CD4-positive, alpha-beta memory T cell (primary cell): ENCODE data around the gene SENP6. TPM values are rescaled to one million over a fixed set of nuclear protein-coding genes. Genes with fewer than 3 reads are reported as not detected.

ENCODE experiments used
- CTCF ChIA-PET: fragments of 350-600 bp; sonication (Branson Sonifier 250); formaldehyde crosslinking; loops from one replicate; lab custom pipeline; 2021; ENCODE audit warnings: inconsistent platforms; ENCODE audit not compliant: partially characterized antibody; lab: Charles Lee
- POLR2A ChIA-PET: fragments of 350-600 bp; sonication (Branson Sonifier 250); formaldehyde crosslinking; loops from one replicate; lab custom pipeline; 2021; ENCODE audit not compliant: partially characterized antibody; lab: Charles Lee
- DNase-seq, 5 donors: peaks; one replicate each; pipeline versions ENCODE4 v3.0.0 to v3.0.0-alpha.2; 2020 to 2022; ENCODE audit warnings: mixed read lengths in 1 of 5
- H3K27ac ChIP-seq: one replicate; pipeline ENCODE4 v1.7.0; 2013; ENCODE audit warnings: low read depth, low read length
- H3K27me3 ChIP-seq: 2 replicates; pipeline ENCODE4 v1.7.0; 2013; ENCODE audit warnings: mild to moderate bottlenecking, low read length, moderate library complexity; ENCODE audit not compliant: insufficient read depth
- H3K36me3 ChIP-seq: 2 replicates; pipeline ENCODE4 v1.7.0; 2013; ENCODE audit warnings: mild to moderate bottlenecking, low read length, moderate library complexity; ENCODE audit not compliant: insufficient read depth
- H3K4me1 ChIP-seq: 2 replicates; pipeline ENCODE4 v1.7.0; 2013; ENCODE audit warnings: mild to moderate bottlenecking, low read length, moderate library complexity; ENCODE audit not compliant: insufficient read depth
- H3K4me3 ChIP-seq, 2 donors: one replicate each; pipeline ENCODE4 v1.7.0; 2013; ENCODE audit warnings: low read length in 2 of 2, mild to moderate bottlenecking in 1 of 2
- H3K9me3 ChIP-seq, 2 donors: one replicate each; pipeline ENCODE4 v1.7.0; 2013; ENCODE audit warnings: low read length in 2 of 2, control low read depth in 1 of 2; ENCODE audit not compliant: control insufficient read depth in 1 of 2
- H3K27ac Mint-ChIP-seq, 7 donors: one replicate each; pipeline ENCODE4 v1.8.0; 2020 to 2021; ENCODE audit warnings: mixed read lengths in 7 of 7, mild to moderate bottlenecking in 6 of 7, inconsistent platforms in 3 of 7, moderate library complexity in 3 of 7
- H3K27me3 Mint-ChIP-seq, 2 donors: one replicate each; pipeline ENCODE4 v1.8.0; 2020 to 2021; ENCODE audit warnings: mixed read lengths in 2 of 2
- H3K36me3 Mint-ChIP-seq, 2 donors: one replicate each; pipeline ENCODE4 v1.8.0; 2020 to 2021; ENCODE audit warnings: mixed read lengths in 2 of 2, inconsistent platforms in 1 of 2, mild to moderate bottlenecking in 1 of 2
- H3K4me1 Mint-ChIP-seq, 4 donors: one replicate each; pipeline ENCODE4 v1.8.0; 2020 to 2021; ENCODE audit warnings: mixed read lengths in 4 of 4, mild to moderate bottlenecking in 1 of 4
- H3K4me3 Mint-ChIP-seq, 8 donors: one replicate each; pipeline ENCODE4 v1.8.0; 2020 to 2021; ENCODE audit warnings: mixed read lengths in 8 of 8, mild to moderate bottlenecking in 7 of 8, moderate library complexity in 6 of 8, inconsistent platforms in 3 of 8
- H3K9me3 Mint-ChIP-seq, 8 donors: one replicate each; pipeline ENCODE4 v1.8.0; 2020 to 2021; ENCODE audit warnings: mixed read lengths in 8 of 8, mild to moderate bottlenecking in 5 of 8, inconsistent platforms in 3 of 8, moderate library complexity in 1 of 8
- intact Hi-C: fragments of 100-400 bp; cut with micrococcal nuclease; formaldehyde crosslinking; loops from one replicate; pipeline ENCODE4 v1.15.1; 2023
- polyA plus RNA-seq, 2 donors: library from polyadenylated mRNA; unstranded; fragments of 300-500 nt; fragmentation: Illumina TruSeq; gene quantifications; one replicate each; pipeline ENCODE4 v1.2.3, GENCODE V29; 2021
- total RNA-seq, 2 experiments: library from RNA; stranded (reverse); gene quantifications; one replicate each; pipeline ENCODE4 v1.2.3, GENCODE V29; 2021

SENP6 gene
- total and polyA plus RNA-seq, 4 experiments from 2014 or later: 36.2 to 134 (median 101) TPM

GRCh38 chr6:75762063-75762462, 160.4 kb downstream of the SENP6 start:
- Mint-ChIP-seq H3K27me3 (peaks cover 0 to 13% of the 10 kb centered on the region in 2 donors), H3K4me1 (peaks cover 0 to 8% (median under 1%) of the 10 kb centered on the region in 4 donors), H3K9me3 (peaks cover 0 to 2% (median 0%) of the 10 kb centered on the region in 8 donors), H3K36me3 (no peaks in the 10 kb centered on the region), H3K4me3 (no peak overlapping the region), H3K27ac (no peak overlapping the region)
- no peak for DNase-seq
- POLR2A ChIA-PET: no interaction called here
- no peaks in the 10 kb centered on the region for H3K27me3 ChIP-seq
- no peaks in the 10 kb centered on the region for H3K4me1 ChIP-seq
- no peak overlapping the region for H3K4me3 ChIP-seq
- no peak overlapping the region for H3K27ac ChIP-seq
- intact Hi-C loops: no loop called here
- CTCF ChIA-PET: no interaction called here
- H3K36me3 ChIP-seq: no peaks in the 10 kb centered on the region
- no peaks in the 10 kb centered on the region for H3K9me3 ChIP-seq

GRCh38 chr6:75766387-75766786, 164.7 kb downstream of the SENP6 start:
- ChIA-PET CTCF (interaction anchor here (0.9 kb wide), 1 partner anchor 10 kb away, joined by 3 read pairs; no protein-coding TSS in a partner anchor), POLR2A (no interaction called here)
- no peaks in the 10 kb centered on the region for H3K27me3 ChIP-seq
- no peaks in the 10 kb centered on the region for H3K4me1 ChIP-seq
- no peaks in the 10 kb centered on the region for H3K4me1 Mint-ChIP-seq
- H3K27me3 Mint-ChIP-seq: peaks cover 0 to 6% of the 10 kb centered on the region in 2 donors
- H3K9me3 ChIP-seq: no peaks in the 10 kb centered on the region
- no peak overlapping the region for H3K4me3 Mint-ChIP-seq
- no peak for DNase-seq
- no peaks in the 10 kb centered on the region for H3K36me3 ChIP-seq
- intact Hi-C loops: no loop called here
- no peak overlapping the region for H3K27ac ChIP-seq
- H3K27ac Mint-ChIP-seq: no peak overlapping the region
- H3K4me3 ChIP-seq: no peak overlapping the region
- no peaks in the 10 kb centered on the region for H3K36me3 Mint-ChIP-seq
- peaks cover 0 to 2% (median 0%) of the 10 kb centered on the region in 8 donors for H3K9me3 Mint-ChIP-seq

Other genes with a start within 250 kb of the SENP6 start
- not detected for gene FILIP1, start 108.1 kb upstream of the SENP6 start, total RNA-seq
- gene FILIP1, start 108.1 kb upstream of the SENP6 start, polyA plus RNA-seq: not detected
- 1 to 10 TPM; 4.1 to 4.4 TPM for gene MYO6, start 147.4 kb downstream of the SENP6 start, total RNA-seq
- 1 to 10 TPM; 3.3 to 5.7 TPM for gene MYO6, start 147.4 kb downstream of the SENP6 start, polyA plus RNA-seq